Measurements from ENCODE around the gene SCAMP3. TPM values are rescaled to one million over a fixed set of nuclear protein-coding genes. Genes with fewer than 3 reads are reported as not detected.

The SCAMP3 gene
- total and polyA plus RNA-seq, 2 experiments from 2014 or later: 50.5 to 52.5 TPM

DNA sequence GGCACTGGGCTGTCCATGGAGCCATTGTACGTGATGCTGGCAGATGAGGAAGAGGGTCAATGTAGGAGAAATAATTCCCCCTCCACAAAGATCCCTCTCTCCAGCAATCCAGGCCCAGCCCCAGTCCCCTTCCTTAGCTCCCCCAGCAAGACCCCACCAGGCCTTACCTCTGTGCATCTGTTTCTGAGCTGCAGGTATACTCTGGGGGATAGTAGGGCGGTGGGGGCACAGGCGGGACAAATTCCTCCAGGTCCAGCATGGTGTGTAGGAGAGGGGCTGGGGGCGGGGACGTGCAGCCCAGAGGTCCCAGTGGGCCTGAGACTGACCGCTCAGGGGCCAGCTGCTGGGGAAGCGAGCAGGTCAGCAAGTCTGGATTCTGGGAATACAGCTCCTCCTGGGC lies 10.6 kb downstream of the SCAMP3 start (continued):
- TF ChIP-seq, protein P1, sequence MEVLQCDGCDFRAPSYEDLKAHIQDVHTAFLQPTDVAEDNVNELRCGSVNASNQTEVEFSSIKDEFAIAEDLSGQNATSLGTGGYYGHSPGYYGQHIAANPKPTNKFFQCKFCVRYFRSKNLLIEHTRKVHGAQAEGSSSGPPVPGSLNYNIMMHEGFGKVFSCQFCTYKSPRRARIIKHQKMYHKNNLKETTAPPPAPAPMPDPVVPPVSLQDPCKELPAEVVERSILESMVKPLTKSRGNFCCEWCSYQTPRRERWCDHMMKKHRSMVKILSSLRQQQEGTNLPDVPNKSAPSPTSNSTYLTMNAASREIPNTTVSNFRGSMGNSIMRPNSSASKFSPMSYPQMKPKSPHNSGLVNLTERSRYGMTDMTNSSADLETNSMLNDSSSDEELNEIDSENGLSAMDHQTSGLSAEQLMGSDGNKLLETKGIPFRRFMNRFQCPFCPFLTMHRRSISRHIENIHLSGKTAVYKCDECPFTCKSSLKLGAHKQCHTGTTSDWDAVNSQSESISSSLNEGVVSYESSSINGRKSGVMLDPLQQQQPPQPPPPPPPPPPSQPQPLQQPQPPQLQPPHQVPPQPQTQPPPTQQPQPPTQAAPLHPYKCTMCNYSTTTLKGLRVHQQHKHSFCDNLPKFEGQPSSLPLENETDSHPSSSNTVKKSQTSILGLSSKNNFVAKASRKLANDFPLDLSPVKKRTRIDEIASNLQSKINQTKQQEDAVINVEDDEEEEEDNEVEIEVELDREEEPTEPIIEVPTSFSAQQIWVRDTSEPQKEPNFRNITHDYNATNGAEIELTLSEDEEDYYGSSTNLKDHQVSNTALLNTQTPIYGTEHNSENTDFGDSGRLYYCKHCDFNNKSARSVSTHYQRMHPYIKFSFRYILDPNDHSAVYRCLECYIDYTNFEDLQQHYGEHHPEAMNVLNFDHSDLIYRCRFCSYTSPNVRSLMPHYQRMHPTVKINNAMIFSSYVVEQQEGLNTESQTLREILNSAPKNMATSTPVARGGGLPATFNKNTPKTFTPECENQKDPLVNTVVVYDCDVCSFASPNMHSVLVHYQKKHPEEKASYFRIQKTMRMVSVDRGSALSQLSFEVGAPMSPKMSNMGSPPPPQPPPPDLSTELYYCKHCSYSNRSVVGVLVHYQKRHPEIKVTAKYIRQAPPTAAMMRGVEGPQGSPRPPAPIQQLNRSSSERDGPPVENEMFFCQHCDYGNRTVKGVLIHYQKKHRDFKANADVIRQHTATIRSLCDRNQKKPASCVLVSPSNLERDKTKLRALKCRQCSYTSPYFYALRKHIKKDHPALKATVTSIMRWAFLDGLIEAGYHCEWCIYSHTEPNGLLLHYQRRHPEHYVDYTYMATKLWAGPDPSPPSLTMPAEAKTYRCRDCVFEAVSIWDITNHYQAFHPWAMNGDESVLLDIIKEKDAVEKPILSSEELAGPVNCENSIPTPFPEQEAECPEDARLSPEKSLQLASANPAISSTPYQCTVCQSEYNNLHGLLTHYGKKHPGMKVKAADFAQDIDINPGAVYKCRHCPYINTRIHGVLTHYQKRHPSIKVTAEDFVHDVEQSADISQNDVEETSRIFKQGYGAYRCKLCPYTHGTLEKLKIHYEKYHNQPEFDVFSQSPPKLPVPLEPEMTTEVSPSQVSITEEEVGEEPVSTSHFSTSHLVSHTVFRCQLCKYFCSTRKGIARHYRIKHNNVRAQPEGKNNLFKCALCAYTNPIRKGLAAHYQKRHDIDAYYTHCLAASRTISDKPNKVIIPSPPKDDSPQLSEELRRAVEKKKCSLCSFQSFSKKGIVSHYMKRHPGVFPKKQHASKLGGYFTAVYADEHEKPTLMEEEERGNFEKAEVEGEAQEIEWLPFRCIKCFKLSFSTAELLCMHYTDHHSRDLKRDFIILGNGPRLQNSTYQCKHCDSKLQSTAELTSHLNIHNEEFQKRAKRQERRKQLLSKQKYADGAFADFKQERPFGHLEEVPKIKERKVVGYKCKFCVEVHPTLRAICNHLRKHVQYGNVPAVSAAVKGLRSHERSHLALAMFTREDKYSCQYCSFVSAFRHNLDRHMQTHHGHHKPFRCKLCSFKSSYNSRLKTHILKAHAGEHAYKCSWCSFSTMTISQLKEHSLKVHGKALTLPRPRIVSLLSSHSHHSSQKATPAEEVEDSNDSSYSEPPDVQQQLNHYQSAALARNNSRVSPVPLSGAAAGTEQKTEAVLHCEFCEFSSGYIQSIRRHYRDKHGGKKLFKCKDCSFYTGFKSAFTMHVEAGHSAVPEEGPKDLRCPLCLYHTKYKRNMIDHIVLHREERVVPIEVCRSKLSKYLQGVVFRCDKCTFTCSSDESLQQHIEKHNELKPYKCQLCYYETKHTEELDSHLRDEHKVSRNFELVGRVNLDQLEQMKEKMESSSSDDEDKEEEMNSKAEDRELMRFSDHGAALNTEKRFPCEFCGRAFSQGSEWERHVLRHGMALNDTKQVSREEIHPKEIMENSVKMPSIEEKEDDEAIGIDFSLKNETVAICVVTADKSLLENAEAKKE (CRISPR knock-in tag; IDR thresholded peaks at IDR 0.05): no peak
- TF ChIP-seq JUNB (IDR thresholded peaks at IDR 0.05; ENCODE audit: unreplicated experiment) (no peak), POLR2AphosphoS5 (IDR thresholded peaks at IDR 0.05; ENCODE audit: low read depth) (no peak)
- TF ChIP-seq, protein P2, sequence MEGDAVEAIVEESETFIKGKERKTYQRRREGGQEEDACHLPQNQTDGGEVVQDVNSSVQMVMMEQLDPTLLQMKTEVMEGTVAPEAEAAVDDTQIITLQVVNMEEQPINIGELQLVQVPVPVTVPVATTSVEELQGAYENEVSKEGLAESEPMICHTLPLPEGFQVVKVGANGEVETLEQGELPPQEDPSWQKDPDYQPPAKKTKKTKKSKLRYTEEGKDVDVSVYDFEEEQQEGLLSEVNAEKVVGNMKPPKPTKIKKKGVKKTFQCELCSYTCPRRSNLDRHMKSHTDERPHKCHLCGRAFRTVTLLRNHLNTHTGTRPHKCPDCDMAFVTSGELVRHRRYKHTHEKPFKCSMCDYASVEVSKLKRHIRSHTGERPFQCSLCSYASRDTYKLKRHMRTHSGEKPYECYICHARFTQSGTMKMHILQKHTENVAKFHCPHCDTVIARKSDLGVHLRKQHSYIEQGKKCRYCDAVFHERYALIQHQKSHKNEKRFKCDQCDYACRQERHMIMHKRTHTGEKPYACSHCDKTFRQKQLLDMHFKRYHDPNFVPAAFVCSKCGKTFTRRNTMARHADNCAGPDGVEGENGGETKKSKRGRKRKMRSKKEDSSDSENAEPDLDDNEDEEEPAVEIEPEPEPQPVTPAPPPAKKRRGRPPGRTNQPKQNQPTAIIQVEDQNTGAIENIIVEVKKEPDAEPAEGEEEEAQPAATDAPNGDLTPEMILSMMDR (conservative IDR thresholded peaks at IDR 0.05; ENCODE audit: low read depth in 2 of 2): no peak
- TF ChIP-seq, protein P3, sequence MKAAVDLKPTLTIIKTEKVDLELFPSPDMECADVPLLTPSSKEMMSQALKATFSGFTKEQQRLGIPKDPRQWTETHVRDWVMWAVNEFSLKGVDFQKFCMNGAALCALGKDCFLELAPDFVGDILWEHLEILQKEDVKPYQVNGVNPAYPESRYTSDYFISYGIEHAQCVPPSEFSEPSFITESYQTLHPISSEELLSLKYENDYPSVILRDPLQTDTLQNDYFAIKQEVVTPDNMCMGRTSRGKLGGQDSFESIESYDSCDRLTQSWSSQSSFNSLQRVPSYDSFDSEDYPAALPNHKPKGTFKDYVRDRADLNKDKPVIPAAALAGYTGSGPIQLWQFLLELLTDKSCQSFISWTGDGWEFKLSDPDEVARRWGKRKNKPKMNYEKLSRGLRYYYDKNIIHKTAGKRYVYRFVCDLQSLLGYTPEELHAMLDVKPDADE (IDR thresholded peaks at IDR 0.05): no peak
